Tibial nerve (tissue), 4 donors: ENCODE data around the gene TYMP. TPM values are rescaled to one million over a fixed set of nuclear protein-coding genes. Genes with fewer than 3 reads are reported as not detected.

Experiments
- DNase-seq, 2 donors: peaks; one replicate each; pipeline ENCODE4 v3.0.0-alpha.2; 2019; ENCODE audit warnings: low spot score in 2 of 2
- H3K27ac ChIP-seq, 4 donors: fragments of 200-600 bp; sonication (generic) in 3 of 4; one replicate each; pipeline ENCODE4 v1.5.1; 2017 to 2019; ENCODE audit warnings: mild to moderate bottlenecking in 1 of 4
- H3K27me3 ChIP-seq, 2 donors: fragments of 200-600 bp; sonication (generic) in 1 of 2; one replicate each; pipeline versions ENCODE4 v1.5.1 to v1.6.0; 2017 to 2019
- H3K36me3 ChIP-seq, 3 donors: fragments of 200-600 bp; sonication (generic); one replicate each; pipeline ENCODE4 v1.5.1; 2018 to 2019
- H3K4me1 ChIP-seq, 4 donors: fragments of 200-600 bp; sonication (generic) in 3 of 4; one replicate each; pipeline ENCODE4 v1.5.1; 2017 to 2019
- H3K4me3 ChIP-seq, 4 donors: fragments of 200-600 bp; sonication (generic) in 3 of 4; one replicate each; pipeline ENCODE4 v1.5.1; 2017 to 2019; ENCODE audit warnings: mild to moderate bottlenecking in 1 of 4, moderate library complexity in 1 of 4
- H3K9me3 ChIP-seq, 4 donors: fragments of 200-600 bp; sonication (generic) in 3 of 4; one replicate each; pipeline ENCODE4 v1.5.1; 2017 to 2019
- EP300 ChIP-seq, 2 donors: sonication (generic); formaldehyde crosslinking; IDR thresholded peaks; one replicate each; pipeline ENCODE4 v1.6.1; 2017; ENCODE audit warnings: antibody characterized with exemption in 2 of 2, mild to moderate bottlenecking in 1 of 2
- POLR2A ChIP-seq, 2 donors: fragments of 450-650 bp; IDR thresholded peaks; one replicate each; pipeline ENCODE4 v1.6.1; 2017; ENCODE audit warnings: antibody characterized with exemption in 2 of 2, mild to moderate bottlenecking in 2 of 2, moderate library complexity in 2 of 2
- WGBS, 2 donors: methylation state at CpG; one replicate each; pipeline ENCODE4 v1.1.5; 2018; 5-methylcytosine and 5-hydroxymethylcytosine counted together
- total RNA-seq, 4 donors: library from RNA; depleted of rRNA; stranded (reverse); fragments of >200 nt; gene quantifications; one replicate each; pipeline ENCODE4 v1.1.0, GENCODE V29; 2016
- TF ChIP-seq, protein P1 (sequence below), 5 experiments: fragments of 200-600 bp in 3 of 5; fragments of 450-650 bp in 2 of 5; sonication (generic) in 3 of 5; IDR thresholded peaks; one replicate each; pipeline ENCODE4 v1.5.1; 2016 to 2019; ENCODE audit warnings: antibody characterized with exemption in 5 of 5, mild to moderate bottlenecking in 3 of 5, moderate library complexity in 2 of 5

The TYMP gene
- total RNA-seq, 4 donors from 2014 or later = 33.1 to 239 (median 60.3) TPM

DNA sequence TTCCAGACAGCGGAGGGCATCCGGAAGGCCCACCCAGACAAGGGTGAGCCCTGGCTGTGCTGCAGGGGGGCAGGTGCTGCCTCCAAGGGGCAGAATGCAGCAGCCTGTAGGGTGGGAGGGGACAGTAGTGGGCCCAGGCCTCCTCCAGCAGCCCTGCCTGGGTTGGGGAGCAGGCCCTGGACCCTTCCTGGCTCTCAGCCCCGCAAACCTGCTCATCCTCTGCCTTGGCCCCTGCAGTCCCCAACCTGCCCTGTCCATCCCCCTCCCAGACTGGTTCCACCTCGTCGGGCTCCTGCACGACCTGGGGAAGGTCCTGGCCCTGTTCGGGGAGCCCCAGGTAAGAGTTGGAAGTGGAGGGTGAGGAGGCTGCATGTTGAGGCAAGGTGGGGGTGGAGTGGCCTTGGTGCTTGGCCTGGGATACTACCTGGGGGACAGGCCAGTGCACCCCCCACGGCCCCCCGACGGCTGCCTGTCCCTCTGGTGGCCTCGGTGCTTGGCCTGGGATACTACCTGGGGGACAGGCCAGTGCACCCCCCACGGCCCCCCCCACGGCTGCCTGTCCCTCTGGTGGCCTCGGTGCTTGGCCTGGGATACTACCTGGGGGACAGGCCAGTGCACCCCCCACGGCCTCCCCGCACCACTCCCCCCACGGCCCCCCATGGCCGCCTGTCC, 41.7 kb downstream of the TYMP start:
- no peaks in the 10 kb centered on the region for H3K36me3 ChIP-seq
- H3K27ac ChIP-seq = no peak overlapping the region
- H3K4me3 ChIP-seq = no peak overlapping the region
- peaks cover 0 to 29% of the 10 kb centered on the region in 2 donors for H3K27me3 ChIP-seq
- no peaks in the 10 kb centered on the region for H3K4me1 ChIP-seq
- TF ChIP-seq EP300 (IDR thresholded peaks at IDR 0.05) = no peak
- TF ChIP-seq, protein P1, sequence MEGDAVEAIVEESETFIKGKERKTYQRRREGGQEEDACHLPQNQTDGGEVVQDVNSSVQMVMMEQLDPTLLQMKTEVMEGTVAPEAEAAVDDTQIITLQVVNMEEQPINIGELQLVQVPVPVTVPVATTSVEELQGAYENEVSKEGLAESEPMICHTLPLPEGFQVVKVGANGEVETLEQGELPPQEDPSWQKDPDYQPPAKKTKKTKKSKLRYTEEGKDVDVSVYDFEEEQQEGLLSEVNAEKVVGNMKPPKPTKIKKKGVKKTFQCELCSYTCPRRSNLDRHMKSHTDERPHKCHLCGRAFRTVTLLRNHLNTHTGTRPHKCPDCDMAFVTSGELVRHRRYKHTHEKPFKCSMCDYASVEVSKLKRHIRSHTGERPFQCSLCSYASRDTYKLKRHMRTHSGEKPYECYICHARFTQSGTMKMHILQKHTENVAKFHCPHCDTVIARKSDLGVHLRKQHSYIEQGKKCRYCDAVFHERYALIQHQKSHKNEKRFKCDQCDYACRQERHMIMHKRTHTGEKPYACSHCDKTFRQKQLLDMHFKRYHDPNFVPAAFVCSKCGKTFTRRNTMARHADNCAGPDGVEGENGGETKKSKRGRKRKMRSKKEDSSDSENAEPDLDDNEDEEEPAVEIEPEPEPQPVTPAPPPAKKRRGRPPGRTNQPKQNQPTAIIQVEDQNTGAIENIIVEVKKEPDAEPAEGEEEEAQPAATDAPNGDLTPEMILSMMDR (IDR thresholded peaks at IDR 0.05) = no peak
- DNase-seq = no peak
- H3K9me3 ChIP-seq = no peaks in the 10 kb centered on the region
- 77 to 81% methylated on average over 7 to 10 of the region's 18 CpGs for WGBS, 2 donors

DNA sequence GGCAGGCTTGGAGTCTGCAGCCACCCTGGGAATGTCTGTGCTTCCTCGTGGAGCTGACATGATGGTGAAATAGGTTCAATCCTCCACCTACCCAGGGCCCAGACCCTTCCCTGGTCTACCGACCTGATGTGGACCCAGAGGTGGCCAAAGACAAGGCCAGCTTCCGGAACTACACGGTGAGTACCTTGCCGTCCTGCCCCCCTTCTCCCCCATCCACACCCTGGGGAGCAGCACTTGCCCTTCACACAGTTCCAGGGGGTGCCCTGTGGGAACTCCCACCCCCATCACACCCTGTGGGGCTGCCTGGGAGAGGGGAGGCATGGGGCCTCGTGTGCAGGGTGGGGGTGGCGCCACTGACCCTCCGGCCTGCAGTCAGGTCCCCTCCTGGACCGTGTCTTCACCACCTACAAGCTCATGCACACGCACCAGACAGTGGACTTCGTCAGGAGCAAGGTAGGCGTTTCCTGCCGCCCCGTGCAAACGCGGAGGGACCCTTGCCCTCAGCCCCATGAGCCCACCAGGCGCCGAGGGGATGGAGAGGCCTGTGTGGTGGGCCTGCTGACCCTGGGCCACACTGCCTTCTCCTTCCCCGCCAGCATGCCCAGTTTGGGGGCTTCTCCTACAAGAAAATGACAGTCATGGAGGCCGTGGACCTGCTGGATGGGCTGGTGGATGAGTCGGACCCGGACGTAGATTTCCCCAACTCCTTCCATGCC, 42.4 kb downstream of the TYMP start:
- no peak for DNase-seq
- no peak overlapping the region for H3K4me3 ChIP-seq
- WGBS, 2 donors = 79 to 83% methylated on average over 19 to 23 of the region's 23 CpGs

DNA sequence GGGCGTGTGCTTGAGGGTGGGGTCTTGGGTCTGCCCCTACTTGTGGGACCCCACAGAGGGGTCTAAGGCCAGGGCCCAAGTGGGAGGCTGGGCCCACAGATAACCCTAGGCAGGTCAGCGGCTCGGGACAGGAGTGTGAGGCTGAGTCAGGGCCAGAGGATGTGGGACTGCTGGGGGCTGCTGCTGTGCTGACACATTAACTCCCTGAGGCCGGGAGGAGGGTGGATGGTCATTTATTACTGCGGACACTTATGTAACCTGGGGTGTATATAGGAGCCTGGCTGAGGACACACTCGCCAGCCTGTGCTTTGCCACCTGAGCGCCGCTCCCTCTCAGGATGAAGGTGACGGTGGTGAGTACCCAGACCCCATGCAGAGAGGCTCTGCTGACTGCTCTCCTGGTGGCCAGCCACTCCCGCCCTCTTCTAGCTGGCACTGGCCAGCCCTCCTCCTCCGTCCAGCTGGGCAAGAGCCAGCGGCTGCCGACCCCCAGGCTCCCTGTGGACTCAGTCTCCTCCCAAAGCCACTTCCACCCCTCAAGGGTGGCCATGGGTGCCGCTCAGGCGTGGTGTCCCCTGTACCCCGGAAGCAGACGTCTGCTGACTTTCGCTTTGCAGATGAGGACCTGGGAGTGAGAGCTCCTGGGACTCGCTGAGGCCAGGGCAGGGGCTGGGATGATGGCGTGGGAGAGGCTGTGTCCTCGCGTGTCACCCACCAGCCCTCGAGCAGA, 43.1 kb downstream of the TYMP start, which contains the start of gene MIOX:
Gene MIOX (plus strand): TSS at position 299 of the 729 bp plus-strand sequence. CDS start 39 bp downstream, at position 338.
- WGBS, 2 donors = 61 to 76% methylated on average over 10 to 20 of the region's 23 CpGs
- H3K27me3 ChIP-seq = peaks cover 4 to 44% of the 10 kb centered on the region in 2 donors
- no peak for DNase-seq

More for the DNA sequence above, 42.4 kb downstream of the TYMP start:
- no peaks in the 10 kb centered on the region for H3K9me3 ChIP-seq
- peaks cover 0 to 1% (median 0%) of the 10 kb centered on the region in 4 donors for H3K4me1 ChIP-seq
- TF ChIP-seq, protein P1 (IDR thresholded peaks at IDR 0.05) = no peak
- TF ChIP-seq EP300 (IDR thresholded peaks at IDR 0.05) (no peak), POLR2A (IDR thresholded peaks at IDR 0.05) (no peak)
- H3K36me3 ChIP-seq = no peaks in the 10 kb centered on the region
- no peak overlapping the region for H3K27ac ChIP-seq
- peaks cover 0 to 36% of the 10 kb centered on the region in 2 donors for H3K27me3 ChIP-seq

DNA sequence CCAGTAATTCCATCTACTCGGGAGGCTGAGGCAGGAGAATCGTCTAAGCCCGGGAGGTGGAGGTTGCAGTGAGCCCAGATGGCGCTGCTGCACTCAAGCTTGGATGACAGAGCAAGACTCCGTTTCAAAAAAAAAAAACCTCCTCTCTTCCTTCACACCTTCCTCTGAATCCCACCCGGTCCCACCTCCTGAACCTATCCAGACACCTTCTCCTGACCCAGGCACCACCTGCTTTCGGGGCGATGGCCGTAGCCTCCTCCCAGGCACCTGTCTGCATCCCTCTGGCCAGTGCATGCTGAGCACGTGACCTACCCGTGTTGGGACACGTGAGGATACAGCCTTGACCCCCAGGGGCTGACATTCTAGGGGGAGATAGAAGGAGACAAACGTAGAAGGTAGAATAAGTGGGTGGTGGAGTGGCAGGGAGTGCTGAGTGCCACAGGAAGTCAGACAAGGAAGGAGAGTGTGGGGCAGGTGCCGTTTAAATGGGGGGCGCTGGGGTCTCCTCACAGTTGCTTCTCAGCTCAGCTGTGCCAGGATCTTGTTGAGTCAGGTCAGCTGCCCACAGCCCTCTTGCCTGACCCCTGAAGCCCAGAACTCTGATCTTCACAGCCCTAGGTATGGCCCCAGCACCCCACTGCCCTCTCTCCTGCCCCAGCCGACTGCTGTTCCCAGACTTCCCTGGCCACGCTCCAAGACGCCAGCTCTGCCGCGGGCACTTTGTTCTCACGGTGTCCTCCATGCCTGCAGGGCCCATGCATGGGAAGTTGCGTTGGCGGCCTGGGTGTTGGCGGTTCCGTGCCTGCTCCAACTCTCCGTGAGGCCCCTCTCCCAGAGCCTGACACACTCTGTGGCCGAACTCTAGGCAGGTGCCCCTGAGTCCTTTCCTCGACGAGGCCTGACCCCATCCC, 44.3 kb downstream of the TYMP start:
- Histone ChIP-seq H3K4me3 (no peak overlapping the region), H3K4me1 (peaks cover 0 to 14% (median 7%) of the 10 kb centered on the region in 4 donors), H3K36me3 (no peaks in the 10 kb centered on the region), H3K27ac (no peak overlapping the region), H3K27me3 (peaks cover 4 to 55% of the 10 kb centered on the region in 2 donors), H3K9me3 (no peaks in the 10 kb centered on the region)
- TF ChIP-seq POLR2A (IDR thresholded peaks at IDR 0.05) (no peak), EP300 (IDR thresholded peaks at IDR 0.05) (no peak)
- TF ChIP-seq, protein P1 (IDR thresholded peaks at IDR 0.05) = no peak
- DNase-seq = no peak
- WGBS, 2 donors = 65 to 70% methylated on average over 29 of the region's 29 CpGs

More for the DNA sequence above, 43.1 kb downstream of the TYMP start, which contains the start of gene MIOX:
- H3K27ac ChIP-seq = no peak within 1 kb of the TSS
- TF ChIP-seq POLR2A (IDR thresholded peaks at IDR 0.05) (no peak), EP300 (IDR thresholded peaks at IDR 0.05) (no peak)
- TF ChIP-seq, protein P1 (IDR thresholded peaks at IDR 0.05) = no peak
- H3K4me3 ChIP-seq = no peak within 1 kb of the TSS
- H3K36me3 ChIP-seq = no peaks in the 10 kb centered on the region
- peaks cover 0 to 9% (median 2%) of the 10 kb centered on the region in 4 donors for H3K4me1 ChIP-seq
- H3K9me3 ChIP-seq = no peaks in the 10 kb centered on the region
